Natural killer cell (primary cell): Measurements from ENCODE around the gene GRM4. TPM values are rescaled to one million over a fixed set of nuclear protein-coding genes. Genes with fewer than 3 reads are reported as not detected.

ENCODE experiments used
- ATAC-seq, 3 donors: fragments of 150-1000 bp in 2 of 3; fragments of 200-7000 bp in 1 of 3; cut with Tn5 transposase; 1 replicate in 1 of 3; 2 replicates in 2 of 3; pipeline ENCODE4 v1.10.0; 2021; ENCODE audit warnings: mild to moderate bottlenecking in 2 of 3, moderate library complexity in 2 of 3
- DNase-seq, 2 donors: peaks; one replicate each; pipeline versions ENCODE4 v3.0.0 to v3.0.0-alpha.2; 2013 to 2021; ENCODE audit warnings: mixed read lengths in 1 of 2
- H3K27ac ChIP-seq: one replicate; pipeline ENCODE4 v1.5.1; 2013; ENCODE audit warnings: mild to moderate bottlenecking, low read length
- H3K27me3 ChIP-seq: one replicate; pipeline ENCODE4 v1.6.1; 2013; ENCODE audit warnings: low read length; ENCODE audit not compliant: control insufficient read depth, insufficient read depth
- H3K36me3 ChIP-seq: one replicate; pipeline ENCODE4 v1.6.1; 2013; ENCODE audit warnings: low read length; ENCODE audit not compliant: control insufficient read depth, insufficient read depth
- H3K4me1 ChIP-seq: one replicate; pipeline ENCODE4 v1.6.1; 2013; ENCODE audit warnings: low read length; ENCODE audit not compliant: control insufficient read depth, insufficient read depth
- H3K4me3 ChIP-seq: one replicate; pipeline ENCODE4 v1.5.1; 2013; ENCODE audit warnings: low read length
- H3K9me3 ChIP-seq: one replicate; pipeline ENCODE4 v1.6.1; 2013; ENCODE audit warnings: low read length; ENCODE audit not compliant: control insufficient read depth, insufficient read depth
- H3K27ac Mint-ChIP-seq, 2 donors: one replicate each; pipeline ENCODE4 v1.8.0; 2022; ENCODE audit warnings: mild to moderate bottlenecking in 2 of 2, mixed read lengths in 2 of 2, moderate library complexity in 1 of 2
- H3K27me3 Mint-ChIP-seq, 2 donors: one replicate each; pipeline ENCODE4 v1.8.0; 2022; ENCODE audit warnings: low read depth in 2 of 2, mixed read lengths in 2 of 2
- H3K36me3 Mint-ChIP-seq: one replicate; pipeline ENCODE4 v1.8.0; 2022; ENCODE audit warnings: mixed read lengths
- H3K4me1 Mint-ChIP-seq, 2 donors: one replicate each; pipeline ENCODE4 v1.8.0; 2022; ENCODE audit warnings: mixed read lengths in 2 of 2
- H3K4me3 Mint-ChIP-seq: one replicate; pipeline ENCODE4 v1.8.0; 2022; ENCODE audit warnings: mild to moderate bottlenecking, moderate library complexity, mixed read lengths
- H3K9me3 Mint-ChIP-seq, 2 donors: one replicate each; pipeline ENCODE4 v1.8.0; 2022; ENCODE audit warnings: mixed read lengths in 2 of 2
- WGBS: methylation state at CpG from one replicate; pipeline ENCODE4 v1.1.7; 2013; ENCODE audit warnings: missing lambda C conversion rate; ENCODE audit not compliant: insufficient coverage; 5-methylcytosine and 5-hydroxymethylcytosine counted together
- intact Hi-C: fragments of 100-400 bp; cut with micrococcal nuclease; formaldehyde crosslinking; loops from one replicate; pipeline ENCODE4 v1.14.2; 2022
- total RNA-seq, 4 donors: library from RNA; stranded (reverse); fragments of 120-200 nt in 1 of 4; gene quantifications; one replicate each; pipeline versions ENCODE4 v1.2.3 to v1.2.4, GENCODE V29; 2013 to 2022
- TF ChIP-seq, protein P1 (sequence below): fragments of 200-600 bp; IDR thresholded peaks from one replicate; pipeline ENCODE4 v1.8.0; 2022; ENCODE audit warnings: antibody characterized with exemption

The GRM4 gene
- total RNA-seq, 3 donors from 2014 or later (not counting 1 experiment from before 2014, with no cell fraction given), result not detected

GRCh38 chr6:34095741-34096140 is 50.1 kb downstream of the GRM4 start:
- intact Hi-C loops, result no loop called here
- no peaks in the 10 kb centered on the region for H3K27me3 ChIP-seq
- no peaks in the 10 kb centered on the region for H3K36me3 Mint-ChIP-seq
- peaks cover 24 to 32% of the 10 kb centered on the region in 2 donors for H3K27me3 Mint-ChIP-seq
- H3K36me3 ChIP-seq, result no peaks in the 10 kb centered on the region
- TF ChIP-seq, protein P1, sequence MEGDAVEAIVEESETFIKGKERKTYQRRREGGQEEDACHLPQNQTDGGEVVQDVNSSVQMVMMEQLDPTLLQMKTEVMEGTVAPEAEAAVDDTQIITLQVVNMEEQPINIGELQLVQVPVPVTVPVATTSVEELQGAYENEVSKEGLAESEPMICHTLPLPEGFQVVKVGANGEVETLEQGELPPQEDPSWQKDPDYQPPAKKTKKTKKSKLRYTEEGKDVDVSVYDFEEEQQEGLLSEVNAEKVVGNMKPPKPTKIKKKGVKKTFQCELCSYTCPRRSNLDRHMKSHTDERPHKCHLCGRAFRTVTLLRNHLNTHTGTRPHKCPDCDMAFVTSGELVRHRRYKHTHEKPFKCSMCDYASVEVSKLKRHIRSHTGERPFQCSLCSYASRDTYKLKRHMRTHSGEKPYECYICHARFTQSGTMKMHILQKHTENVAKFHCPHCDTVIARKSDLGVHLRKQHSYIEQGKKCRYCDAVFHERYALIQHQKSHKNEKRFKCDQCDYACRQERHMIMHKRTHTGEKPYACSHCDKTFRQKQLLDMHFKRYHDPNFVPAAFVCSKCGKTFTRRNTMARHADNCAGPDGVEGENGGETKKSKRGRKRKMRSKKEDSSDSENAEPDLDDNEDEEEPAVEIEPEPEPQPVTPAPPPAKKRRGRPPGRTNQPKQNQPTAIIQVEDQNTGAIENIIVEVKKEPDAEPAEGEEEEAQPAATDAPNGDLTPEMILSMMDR, result no peak
- 70% methylated on average over 9 of the region's 10 CpGs for WGBS
- H3K4me1 ChIP-seq, result no peaks in the 10 kb centered on the region
- H3K27ac ChIP-seq, result no peak overlapping the region
- no peak overlapping the region for H3K4me3 ChIP-seq
- ATAC-seq (no peak), DNase-seq (no peak)
- H3K27ac Mint-ChIP-seq, result no peak overlapping the region
- H3K9me3 ChIP-seq, result no peaks in the 10 kb centered on the region
- no peaks in the 10 kb centered on the region for H3K9me3 Mint-ChIP-seq
- H3K4me1 Mint-ChIP-seq, result no peaks in the 10 kb centered on the region
- no peak overlapping the region for H3K4me3 Mint-ChIP-seq

GRCh38 chr6:34095136-34095505 is 50.8 kb downstream of the GRM4 start:
- H3K27ac ChIP-seq, result no peak overlapping the region
- no peak for ATAC-seq
- TF ChIP-seq, protein P1, result no peak
- 82% methylated on average over 7 of the region's 7 CpGs for WGBS
- H3K9me3 ChIP-seq, result no peaks in the 10 kb centered on the region
- DNase-seq, result no peak
- H3K4me1 ChIP-seq, result no peaks in the 10 kb centered on the region
- Mint-ChIP-seq H3K27ac (no peak overlapping the region), H3K36me3 (no peaks in the 10 kb centered on the region), H3K27me3 (peaks cover 23 to 32% of the 10 kb centered on the region in 2 donors), H3K4me3 (no peak overlapping the region), H3K4me1 (no peaks in the 10 kb centered on the region), H3K9me3 (no peaks in the 10 kb centered on the region)
- intact Hi-C loops, result no loop called here
- no peak overlapping the region for H3K4me3 ChIP-seq
- no peaks in the 10 kb centered on the region for H3K27me3 ChIP-seq
- H3K36me3 ChIP-seq, result no peaks in the 10 kb centered on the region

- Histone ChIP-seq H3K27ac (no peak overlapping the region), H3K27me3 (no peaks in the 10 kb centered on the region), H3K9me3 (no peaks in the 10 kb centered on the region), H3K4me3 (no peak overlapping the region), H3K4me1 (no peaks in the 10 kb centered on the region), H3K36me3 (no peaks in the 10 kb centered on the region)
- H3K4me1 Mint-ChIP-seq, result no peaks in the 10 kb centered on the region
- no peaks in the 10 kb centered on the region for H3K36me3 Mint-ChIP-seq
- ATAC-seq (no peak), DNase-seq (no peak)
- WGBS, result 50% methylated on average over 12 of the region's 12 CpGs
- no peak overlapping the region for H3K4me3 Mint-ChIP-seq
- no peak overlapping the region for H3K27ac Mint-ChIP-seq
- H3K27me3 Mint-ChIP-seq, result peaks cover 22 to 32% of the 10 kb centered on the region in 2 donors
- H3K9me3 Mint-ChIP-seq, result no peaks in the 10 kb centered on the region
- TF ChIP-seq, protein P1, result no peak
- intact Hi-C loops, result no loop called here
Measured at GRCh38 chr6:34094474-34095135, 51.3 kb downstream of the GRM4 start.

DNA sequence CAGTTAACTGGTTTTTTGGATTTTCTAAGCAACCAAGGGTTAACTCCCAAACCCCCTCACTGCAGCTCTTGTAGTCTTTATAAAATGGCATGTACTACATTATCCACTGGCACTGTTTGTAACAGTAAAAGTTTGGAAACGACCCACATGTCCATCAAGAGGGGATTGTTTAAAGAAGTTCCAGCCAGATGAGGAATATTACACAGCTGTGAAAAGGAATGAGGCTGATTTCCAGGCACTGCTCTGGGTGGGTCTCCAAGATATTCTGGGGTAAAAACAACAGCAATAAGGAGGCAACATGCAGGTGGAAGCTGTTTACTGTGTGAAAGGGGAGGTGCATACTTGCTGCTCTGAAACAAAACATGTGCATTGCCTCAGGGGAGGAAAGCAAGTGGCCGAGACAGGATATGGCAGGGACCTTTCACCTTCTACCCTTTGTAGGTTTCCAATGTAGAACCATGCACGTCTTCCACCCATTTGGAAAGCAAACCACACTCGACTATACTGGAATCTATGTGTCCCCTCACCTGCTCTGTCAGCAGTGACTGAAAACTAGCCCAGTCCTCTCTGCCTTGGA is 51.9 kb downstream of the GRM4 start:
- intact Hi-C loops, result no loop called here
- H3K27ac ChIP-seq, result no peak overlapping the region
- TF ChIP-seq, protein P1, result no peak
- 69% methylated on average over 4 of the region's 4 CpGs for WGBS
- no peaks in the 10 kb centered on the region for H3K27me3 ChIP-seq
- H3K36me3 Mint-ChIP-seq, result no peaks in the 10 kb centered on the region
- no peak overlapping the region for H3K4me3 ChIP-seq
- no peaks in the 10 kb centered on the region for H3K9me3 Mint-ChIP-seq
- H3K4me1 Mint-ChIP-seq, result no peaks in the 10 kb centered on the region
- no peaks in the 10 kb centered on the region for H3K4me1 ChIP-seq
- no peak overlapping the region for H3K4me3 Mint-ChIP-seq
- peaks cover 22 to 32% of the 10 kb centered on the region in 2 donors for H3K27me3 Mint-ChIP-seq
- no peaks in the 10 kb centered on the region for H3K36me3 ChIP-seq
- no peaks in the 10 kb centered on the region for H3K9me3 ChIP-seq
- ATAC-seq (no peak), DNase-seq (no peak)
- no peak overlapping the region for H3K27ac Mint-ChIP-seq
